ENCODE measurements around the gene RPL36. TPM values are rescaled to one million over a fixed set of nuclear protein-coding genes. Genes with fewer than 3 reads are reported as not detected.

Gene RPL36
- total and polyA plus RNA-seq, 2 of the 8 experiments (the other 6 are each of a cell fraction or from before 2014, with no cell fraction given), result 951 to 1,075 TPM

GRCh38 chr19:5697890-5698634 is 8.0 kb downstream of the RPL36 start:
- Histone ChIP-seq H3K23ac (ENCODE audit: insufficient read length) (no peak overlapping the region), H3K36me3 (ENCODE audit: control insufficient read depth in 2 of 4, insufficient read depth in 4 of 4, low read length in 3 of 4) (peaks cover 36 to 77% (median 64%) of the 10 kb centered on the region in 4 experiments), H3K18ac (ENCODE audit: extremely low read depth, low read length) (no peak overlapping the region), H3K79me1 (ENCODE audit: low read depth, low read length) (peaks cover 2% of the 10 kb centered on the region), H3K4me3 (ENCODE audit: extremely low read depth in 1 of 4, insufficient read depth in 2 of 4, low read depth in 3 of 4, low read length in 4 of 4) (no peak overlapping the region), H3K4ac (replicated peaks; ENCODE audit: insufficient read length, low read depth, low read length) (no peak overlapping the region), H3K14ac (ENCODE audit: insufficient read length) (no peak overlapping the region), H2BK5ac (ENCODE audit: low read depth, low read length) (no peak overlapping the region), H2BK15ac (ENCODE audit: low read length) (no peak overlapping the region), H3K9ac (replicated peaks in 1 of 4; ENCODE audit: extremely low read depth in 1 of 4, low read depth in 3 of 4, low read length in 3 of 4) (no peak overlapping the region), H3K4me2 (ENCODE audit: insufficient read depth in 1 of 2, low read depth in 2 of 2, low read length in 2 of 2) (no peak overlapping the region), H4K8ac (ENCODE audit: extremely low read depth, insufficient read depth, low read length) (no peak overlapping the region), H3K4me1 (replicated peaks in 1 of 4; ENCODE audit: control insufficient read depth in 3 of 4, insufficient read depth in 4 of 4, low read length in 3 of 4) (no peaks in the 10 kb centered on the region), H3K23me2 (ENCODE audit: low read depth, low read length) (no peaks in the 10 kb centered on the region; the same call in 1 of the 2 replicates), H4K5ac (ENCODE audit: insufficient read length, low read depth, low read length) (no peak overlapping the region), H2BK12ac (ENCODE audit: low read depth, low read length) (no peak overlapping the region), H3K79me2 (ENCODE audit: control insufficient read depth in 1 of 2, insufficient read depth in 2 of 2, low read length in 2 of 2) (peaks cover 0 to 10% of the 10 kb centered on the region in 2 experiments; a peak in 1 of 4 replicates), H2BK120ac (replicated peaks; ENCODE audit: low read depth, low read length) (no peak overlapping the region), H3K27ac (ENCODE audit: low read depth, low read length) (no peak overlapping the region), H3K56ac (replicated peaks; ENCODE audit: insufficient read length, low read depth, low read length) (no peak overlapping the region), H3K9me3 (ENCODE audit: insufficient read depth in 2 of 2, low read depth in 1 of 2, low read length in 1 of 2) (peaks cover 0 to 5% of the 10 kb centered on the region in 2 experiments; a peak in 1 of 4 replicates), H3K27me3 (replicated peaks in 1 of 4; ENCODE audit: control insufficient read depth in 3 of 4, extremely low read depth in 1 of 4, insufficient read depth in 3 of 4, low read length in 3 of 4) (no peaks in the 10 kb centered on the region), H4K91ac (replicated peaks; ENCODE audit: insufficient read length, low read length) (no peak overlapping the region), H2BK20ac (ENCODE audit: low read length) (no peak overlapping the region), H2AK5ac (ENCODE audit: low read depth, low read length) (no peak overlapping the region), H4K20me1 (replicated peaks in 1 of 2; ENCODE audit: control insufficient read depth in 1 of 2, insufficient read depth in 2 of 2, low read length in 2 of 2) (peaks cover 23 to 31% of the 10 kb centered on the region in 2 experiments), H2AFZ (ENCODE audit: low read length) (no peak overlapping the region)
- TF ChIP-seq POLR2A (IDR thresholded peaks at IDR 0.05; ENCODE audit: control extremely low read depth in 1 of 2, low read depth in 2 of 2, low read length in 2 of 2) (peak in 1 of 2 experiments; percentile 2; a peak in 1 of 3 replicates), NANOG (IDR thresholded peaks at IDR 0.05; ENCODE audit: insufficient read depth, low read depth, low read length, poor library complexity, severe bottlenecking) (no peak), EZH2 (IDR thresholded peaks at IDR 0.05; ENCODE audit: low read depth, low read length, severe bottlenecking) (no peak), SP4 (IDR thresholded peaks at IDR 0.05; ENCODE audit: low read length) (no peak), JUN (IDR thresholded peaks at IDR 0.05; ENCODE audit: low read depth, low read length) (no peak), SIRT6 (IDR thresholded peaks at IDR 0.05; ENCODE audit: low read length) (no peak), BCL11A (IDR thresholded peaks at IDR 0.05; ENCODE audit: low read depth in 2 of 2, low read length in 2 of 2) (no peak), ZNF274 (IDR thresholded peaks at IDR 0.05; ENCODE audit: borderline replicate concordance, extremely low read depth, low read length) (no peak), POLR2AphosphoS5 (IDR thresholded peaks at IDR 0.05; ENCODE audit: low read depth, low read length) (0 out of 2 replicates have a peak, but pooled peaks have one; percentile 2), CBX8 (IDR thresholded peaks at IDR 0.05; ENCODE audit: borderline replicate concordance, low read depth, low read length) (no peak)
- DNase-seq (ENCODE audit: low read depth in 1 of 2, low spot score in 2 of 2), result no peak
- WGBS, 2 experiments (ENCODE audit: extremely low coverage in 1 of 2, insufficient coverage in 1 of 2, insufficient read length in 1 of 2, insufficient replicate concordance in 2 of 2, low coverage in 1 of 2, low lambda C conversion rate in 2 of 2, missing lambda C conversion rate in 1 of 2), result 93% methylated on average over 23 of the region's 30 CpGs; no CpG with 5 or more reads in 1 of the 2 experiments
- ChIA-PET CTCF (ENCODE audit: partially characterized antibody) (interaction anchor here (1.5 to 2.0 kb wide), 3 partner anchors 7 to 11 kb away, joined by 4 to 9 read pairs (median 4); partner anchors contain the start of gene RPL36), POLR2A (ENCODE audit: partially characterized antibody) (interaction anchor here (0.9 to 15.6 kb wide), 3 partner anchors 8 to 76 kb away, joined by 3 to 620 read pairs (median 60); partner anchors contain the start of genes CATSPERD, LONP1, RPL36 and SAFB)
- FAIRE-seq, result no peak
